Panc1 (cell line): ENCODE results near the gene ATXN7L3. TPM values are rescaled to one million over a fixed set of nuclear protein-coding genes. Genes with fewer than 3 reads are reported as not detected.

Source experiments
- ATAC-seq: fragments of 200-7000 bp; cut with Tn5 transposase; 2 replicates; pipeline ENCODE4 v1.9.1; 2020; ENCODE audit warnings: mild to moderate bottlenecking, moderate library complexity
- BruUV-seq: library from RNA; stranded (reverse); fragments of 400-500 nt; replicated peaks from 2 replicates; lab custom pipeline; 2021; lab: Mats Ljungman, UMichigan
- CTCF ChIA-PET: fragments of 300-600 bp; sonication (Branson Sonifier 250); formaldehyde crosslinking; loops from one replicate; lab custom pipeline; 2022; ENCODE audit warnings: antibody characterized with exemption; lab: Charles Lee
- POLR2A ChIA-PET: fragments of 300-600 bp; sonication (Branson Sonifier 250); formaldehyde crosslinking; loops from one replicate; lab custom pipeline; 2022; ENCODE audit warnings: antibody characterized with exemption; lab: Charles Lee
- DNase-seq: peaks from one replicate; pipeline ENCODE4 v3.0.0-alpha.2; 2010; ENCODE audit warnings: low read depth, low spot score
- H3K27ac ChIP-seq: 2 replicates; pipeline ENCODE4 v1.5.1; 2011; ENCODE audit warnings: mild to moderate bottlenecking, low read length, inconsistent platforms
- H3K27me3 ChIP-seq: fragments of 200-500 bp; sonication (Bioruptor generic); 2 replicates; pipeline ENCODE4 v1.6.0; 2014; ENCODE audit warnings: low read length, inconsistent platforms; ENCODE audit not compliant: control insufficient read depth, insufficient read depth
- H3K36me3 ChIP-seq: fragments of 200-500 bp; sonication (Bioruptor generic); 2 replicates; pipeline ENCODE4 v1.5.1; 2014; ENCODE audit warnings: inconsistent platforms, mild to moderate bottlenecking, low read length, moderate library complexity; ENCODE audit not compliant: control insufficient read depth, insufficient read depth
- H3K4me1 ChIP-seq: 2 replicates; pipeline ENCODE4 v1.5.1; 2011; ENCODE audit warnings: inconsistent platforms, mild to moderate bottlenecking, low read length, moderate library complexity; ENCODE audit not compliant: control insufficient read depth, insufficient read depth
- H3K4me3 ChIP-seq, 2 experiments: 2 replicates each; pipeline ENCODE4 v1.5.1; 2011 to 2012; ENCODE audit warnings: low read depth in 2 of 2, low read length in 2 of 2, mild to moderate bottlenecking in 2 of 2, inconsistent platforms in 1 of 2, moderate library complexity in 1 of 2
- H3K9me3 ChIP-seq: fragments of 200-500 bp; sonication (Bioruptor generic); 2 replicates; pipeline ENCODE4 v1.5.1; 2014; ENCODE audit warnings: low read depth, mild to moderate bottlenecking, inconsistent platforms, low read length, moderate library complexity; ENCODE audit not compliant: control insufficient read depth, insufficient read depth
- CTCF ChIP-seq: fragments of 450-650 bp; IDR thresholded peaks from 2 replicates; pipeline ENCODE4 v1.5.1; 2017; ENCODE audit warnings: mild to moderate bottlenecking
- POLR2AphosphoS5 ChIP-seq: IDR thresholded peaks from 2 replicates; pipeline ENCODE4 v1.6.1; 2012; ENCODE audit warnings: mild to moderate bottlenecking, low read depth, low read length, moderate library complexity
- REST ChIP-seq, 2 experiments: IDR thresholded peaks; 2 replicates each; pipeline ENCODE4 v1.6.1; 2011 to 2012; ENCODE audit warnings: low read depth in 2 of 2, control low read depth in 1 of 2, low read length in 1 of 2, mild to moderate bottlenecking in 1 of 2, moderate library complexity in 1 of 2; ENCODE audit not compliant: insufficient read depth in 1 of 2
- SIN3A ChIP-seq: IDR thresholded peaks from 2 replicates; pipeline ENCODE4 v1.6.1; 2012; ENCODE audit warnings: low read depth, mild to moderate bottlenecking, low read length, moderate library complexity, borderline replicate concordance; ENCODE audit not compliant: insufficient read depth
- TCF7L2 ChIP-seq: IDR thresholded peaks from 2 replicates; pipeline ENCODE4 v1.6.1; 2011; ENCODE audit warnings: mild to moderate bottlenecking, low read depth, low read length, inconsistent platforms
- in situ Hi-C: cut with HindIII; loops from 2 replicates; pipeline ENCODE4 v1.10.0; 2016; ENCODE audit warnings: low sequenced_read_pairs, low pct_unique_long_range_greater_than_20kb
- intact Hi-C: fragments of 100-400 bp; cut with micrococcal nuclease; formaldehyde crosslinking; loops from one replicate; pipeline ENCODE4 v1.10.0; 2022; ENCODE audit not compliant: unreplicated experiment
- total RNA-seq: library from RNA; stranded (reverse); gene quantifications from one replicate; pipeline ENCODE4 v1.2.1, GENCODE V29; 2021; ENCODE audit not compliant: unreplicated experiment

ATXN7L3 gene
- total RNA-seq, 1 experiment from 2014 or later: 69.8 TPM

GRCh38 chr17:44220213-44221083, 20.8 kb upstream of the ATXN7L3 start:
- no TSS peak for BruUV-seq
- Histone ChIP-seq H3K27me3 (no peaks in the 10 kb centered on the region), H3K4me3 (peak overlapping the region; percentile 69 to 77), H3K4me1 (peaks cover 26% of the 10 kb centered on the region), H3K9me3 (no peaks in the 10 kb centered on the region), H3K27ac (peak overlapping the region; percentile 87), H3K36me3 (peaks cover 7% of the 10 kb centered on the region)
- peak; percentile 43 for ATAC-seq
- DNase-seq: no peak
- CTCF ChIA-PET: interaction anchor here (0.7 kb wide), 1 partner anchor 1013 kb away, joined by 4 read pairs; no protein-coding TSS in a partner anchor
- in situ Hi-C loops: no loop called here
- POLR2A ChIA-PET: interaction anchor here (0.7 kb wide), 3 partner anchors 31 to 107 kb away, joined by 3 to 4 read pairs (median 3); no protein-coding TSS in a partner anchor
- intact Hi-C loops: loop anchor here (5.0 kb wide), 1 partner anchor 107 kb away; no protein-coding TSS in a partner anchor
- TF ChIP-seq SIN3A (no peak), TCF7L2 (no peak), CTCF (no peak), REST (IDR thresholded peaks at IDR 0.05; ENCODE audit: insufficient read depth in 1 of 2, low read depth in 2 of 2, low read length in 1 of 2) (no peak), POLR2AphosphoS5 (peak; percentile 38)

GRCh38 chr17:44219616-44220212, 20.0 kb upstream of the ATXN7L3 start, which contains the start of gene UBTF:
TSS of gene UBTF (minus strand) at chr17:44219675. CDS start at chr17:44218229, 1,446 bp downstream.
- H3K4me3 ChIP-seq: peak within 1 kb of the TSS; percentile 69 to 77
- in situ Hi-C loops (no loop called here), intact Hi-C loops (loop anchor here (5.0 kb wide), 1 partner anchor 108 kb away; no protein-coding TSS in a partner anchor)
- H3K36me3 ChIP-seq: peaks cover 8% of the 10 kb centered on the region
- DNase-seq: no peak
- peak; percentile 41 for ATAC-seq
- peaks cover 26% of the 10 kb centered on the region for H3K4me1 ChIP-seq
- H3K27ac ChIP-seq: peak within 1 kb of the TSS; percentile 87
- ChIA-PET CTCF (interaction anchor here (0.7 kb wide), 1 partner anchor 1013 kb away, joined by 4 read pairs; no protein-coding TSS in a partner anchor), POLR2A (interaction anchor here (0.6 to 0.7 kb wide), 2 partner anchors 32 to 115 kb away, joined by 3 to 6 read pairs; no protein-coding TSS in a partner anchor)
- no peak for TF ChIP-seq POLR2AphosphoS5
- 0 out of 2 replicates have a peak, but pooled peaks have one; percentile 1 for TF ChIP-seq CTCF
- BruUV-seq: no TSS peak
- no peaks in the 10 kb centered on the region for H3K9me3 ChIP-seq
- H3K27me3 ChIP-seq: no peaks in the 10 kb centered on the region
